Ishikawa (cell line): ENCODE measurements around the gene RAC2.

Source experiments
- CEBPB ChIP-seq: IDR thresholded peaks from 2 replicates; pipeline ENCODE4 v1.6.1; 2012
- CREB1 ChIP-seq: IDR thresholded peaks from 2 replicates; pipeline ENCODE4 v1.6.1; 2012; ENCODE audit warnings: low read depth
- EGR1 ChIP-seq: IDR thresholded peaks from 2 replicates; pipeline ENCODE4 v1.6.1; 2012
- EP300 ChIP-seq: IDR thresholded peaks from 2 replicates; pipeline ENCODE4 v1.6.1; 2012; ENCODE audit warnings: borderline replicate concordance
- MAX ChIP-seq: IDR thresholded peaks from 2 replicates; pipeline ENCODE4 v1.6.1; 2012
- NFIC ChIP-seq: IDR thresholded peaks from 2 replicates; pipeline ENCODE4 v1.6.1; 2012
- RAD21 ChIP-seq: IDR thresholded peaks from 2 replicates; pipeline ENCODE4 v1.6.1; 2012; ENCODE audit warnings: low read depth
- REST ChIP-seq: IDR thresholded peaks from 2 replicates; pipeline ENCODE4 v1.6.1; 2012; ENCODE audit warnings: low read depth, mild to moderate bottlenecking
- TAF1 ChIP-seq: IDR thresholded peaks from 2 replicates; pipeline ENCODE4 v1.6.1; 2012; ENCODE audit warnings: low read depth, mild to moderate bottlenecking
- TCF12 ChIP-seq: IDR thresholded peaks from 2 replicates; pipeline ENCODE4 v1.6.1; 2012; ENCODE audit warnings: low read depth
- TEAD4 ChIP-seq: IDR thresholded peaks from 2 replicates; pipeline ENCODE4 v1.6.1; 2012
- USF1 ChIP-seq: IDR thresholded peaks from 2 replicates; pipeline ENCODE4 v1.6.1; 2012
- YY1 ChIP-seq: IDR thresholded peaks from 2 replicates; pipeline ENCODE4 v1.6.1; 2012; ENCODE audit warnings: low read depth
- ZBTB7A ChIP-seq: IDR thresholded peaks from 2 replicates; pipeline ENCODE4 v1.6.1; 2012; ENCODE audit warnings: low read depth

DNA sequence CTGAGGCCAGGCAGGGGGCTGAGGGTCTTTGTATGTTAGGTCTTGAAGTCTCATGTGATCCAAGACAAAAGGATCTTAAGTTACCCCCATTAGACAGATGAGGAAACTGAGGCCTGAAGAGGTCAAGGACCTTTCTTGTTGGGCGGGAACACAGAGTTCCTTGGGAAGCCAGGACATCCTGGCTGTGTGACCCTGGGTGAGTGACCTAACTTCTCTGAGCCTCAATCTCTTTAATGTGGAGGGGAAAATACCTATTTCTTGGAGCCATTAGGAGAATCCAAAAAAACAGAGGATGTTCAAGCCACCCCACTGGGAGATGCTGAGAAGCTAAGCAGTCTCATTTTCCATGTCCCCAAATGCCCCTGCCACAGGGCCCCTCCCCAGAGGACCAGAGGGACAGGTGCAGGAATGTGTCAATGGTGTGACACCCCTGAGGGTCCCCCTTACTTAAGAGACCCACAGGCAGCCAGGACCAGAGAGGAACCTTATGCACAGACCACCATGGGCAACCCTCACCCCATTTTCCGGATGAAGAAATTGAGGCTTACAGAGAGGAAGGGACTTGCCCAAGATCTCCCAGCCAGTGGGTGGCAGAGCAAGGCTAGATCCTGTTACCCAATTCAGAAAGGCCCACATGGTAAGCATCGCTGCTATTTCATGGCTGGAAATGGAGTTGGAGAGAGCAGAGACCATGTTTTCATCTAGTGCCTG is 8.0 kb downstream of the RAC2 start:
- TF ChIP-seq EGR1, result no peak
- TF ChIP-seq MAX, result no peak
- no peak for TF ChIP-seq NFIC
- no peak for TF ChIP-seq TEAD4
- TF ChIP-seq CREB1, result no peak
- TF ChIP-seq EP300, result no peak
- no peak for TF ChIP-seq TAF1
- TF ChIP-seq USF1, result no peak
- no peak for TF ChIP-seq RAD21
- TF ChIP-seq TCF12, result no peak
- TF ChIP-seq REST, result no peak
- TF ChIP-seq CEBPB, result no peak
- no peak for TF ChIP-seq YY1
- TF ChIP-seq ZBTB7A, result no peak
